ENCODE data around the gene CRYZ. TPM values are rescaled to one million over a fixed set of nuclear protein-coding genes. Genes with fewer than 3 reads are reported as not detected.

The CRYZ gene
- total RNA-seq (18.7 TPM), polyA plus RNA-seq (ENCODE audit: insufficient read depth in 1 of 8, insufficient read length in 8 of 8, low replicate concordance in 1 of 8) (10 to 100 TPM; 10.4 to 38.6 (median 25.4) TPM)
- long read RNA-seq, donor 1, partial matches to known transcripts, result 0 of 3 reads
- long read RNA-seq, donor 1, other reads (novel, unspliced or antisense), result 0 of 3 reads
- long read RNA-seq, donor 2, partial matches to known transcripts, result 0 of 4 reads
- long read RNA-seq, donor 2, other reads (novel, unspliced or antisense), result 0 of 4 reads
- long read RNA-seq, donor 3, transcript CRYZ-201 (9 exons, 1,888 nt), result major isoform, 10 of 25 reads
- long read RNA-seq, donor 3, partial matches to known transcripts, result 12 of 25 reads
- long read RNA-seq, donor 3, other reads (novel, unspliced or antisense), result 0 of 25 reads
- long read RNA-seq, donor 4, transcript CRYZ-201 (9 exons, 1,888 nt), result major isoform, 6 of 11 reads
- long read RNA-seq, donor 4, partial matches to known transcripts, result 5 of 11 reads
- long read RNA-seq, donor 4, other reads (novel, unspliced or antisense), result 0 of 11 reads
- long read RNA-seq, donor 5, transcript CRYZ-201 (9 exons, 1,888 nt), result major isoform, 19 of 32 reads
- long read RNA-seq, donor 5, partial matches to known transcripts, result 10 of 32 reads
- long read RNA-seq, donor 5, other reads (novel, unspliced or antisense), result 0 of 32 reads
- long read RNA-seq, donor 6, transcript CRYZ-201 (9 exons, 1,888 nt), result major isoform, 6 of 54 reads
- long read RNA-seq, donor 6, partial matches to known transcripts, result 38 of 54 reads
- long read RNA-seq, donor 6, other reads (novel, unspliced or antisense), result 6 of 54 reads
- long read RNA-seq, donor 7, transcript CRYZ-201 (9 exons, 1,888 nt), result major isoform, 6 of 8 reads
- long read RNA-seq, donor 7, partial matches to known transcripts, result 0 of 8 reads
- long read RNA-seq, donor 7, other reads (novel, unspliced or antisense), result 0 of 8 reads
- long read RNA-seq, donor 8, transcript CRYZ-201 (9 exons, 1,888 nt), result major isoform, 7 of 11 reads
- long read RNA-seq, donor 8, partial matches to known transcripts, result 0 of 11 reads
- long read RNA-seq, donor 8, other reads (novel, unspliced or antisense), result 0 of 11 reads
- long read RNA-seq, donor 9, transcript CRYZ-201 (9 exons, 1,888 nt), result major isoform, 5 of 12 reads
- long read RNA-seq, donor 9, partial matches to known transcripts, result 5 of 12 reads
- long read RNA-seq, donor 9, other reads (novel, unspliced or antisense), result 0 of 12 reads
- long read RNA-seq, donor 10, transcript CRYZ-201 (9 exons, 1,888 nt), result major isoform, 19 of 21 reads
- long read RNA-seq, donor 10, partial matches to known transcripts, result 0 of 21 reads
- long read RNA-seq, donor 10, other reads (novel, unspliced or antisense), result 0 of 21 reads
- long read RNA-seq, donor 11, partial matches to known transcripts, result 0 of 6 reads
- long read RNA-seq, donor 11, other reads (novel, unspliced or antisense), result 0 of 6 reads

GRCh38 chr1:74732960-74733603, at the start of gene CRYZ, which contains the start of gene TYW3:
CRYZ (minus strand) TSS chr1:74733050; CDS start chr1:74724821, 8,229 bp downstream.
TYW3 (plus strand) TSS chr1:74733152; CDS start chr1:74733245, 93 bp downstream.
- Histone ChIP-seq H3K4me1 (ENCODE audit: control insufficient read depth, insufficient read depth, low read length) (peaks cover 16% of the 10 kb centered on the region), H3K9me3 (replicated peaks; ENCODE audit: control insufficient read depth, low read depth, low read length) (no peaks in the 10 kb centered on the region)
- WGBS (ENCODE audit: insufficient coverage), result 0% methylated on average over 24 of the region's 30 CpGs

GRCh38 chr1:74780594-74780993, 47.7 kb upstream of the CRYZ start:
- Histone ChIP-seq H3K9me3 (replicated peaks; ENCODE audit: control insufficient read depth, low read depth, low read length) (no peaks in the 10 kb centered on the region), H3K27me3 (ENCODE audit: control insufficient read depth, insufficient read depth, low read length) (no peaks in the 10 kb centered on the region), H3K4me3 (ENCODE audit: low read length) (no peak overlapping the region), H3K36me3 (ENCODE audit: control insufficient read depth, insufficient read depth, low read length) (no peaks in the 10 kb centered on the region), H3K4me1 (ENCODE audit: control insufficient read depth, insufficient read depth, low read length) (no peaks in the 10 kb centered on the region), H3K27ac (ENCODE audit: low read length) (no peak overlapping the region)
- DNase-seq, result no peak
- no CpG with 5 or more reads among the region's 2 CpGs for WGBS (ENCODE audit: insufficient coverage)

More at GRCh38 chr1:74732960-74733603, at the start of gene CRYZ, which contains the start of gene TYW3:
- DNase-seq, result peak; percentile 99
- no peaks in the 10 kb centered on the region for H3K27me3 ChIP-seq (ENCODE audit: control insufficient read depth, insufficient read depth, low read length)
- H3K36me3 ChIP-seq (ENCODE audit: control insufficient read depth, insufficient read depth, low read length), result peaks cover 12% of the 10 kb centered on the region
- H3K4me3 ChIP-seq (ENCODE audit: low read length), result peak within 1 kb of the TSS; percentile 74
- peak within 1 kb of the TSS; percentile 95 for H3K27ac ChIP-seq (ENCODE audit: low read length)

- DNase-seq, result no peak
- Histone ChIP-seq H3K4me1 (ENCODE audit: control insufficient read depth, insufficient read depth, low read length) (no peaks in the 10 kb centered on the region), H3K36me3 (ENCODE audit: control insufficient read depth, insufficient read depth, low read length) (no peaks in the 10 kb centered on the region), H3K4me3 (ENCODE audit: low read length) (no peak overlapping the region), H3K27ac (ENCODE audit: low read length) (no peak overlapping the region), H3K9me3 (replicated peaks; ENCODE audit: control insufficient read depth, low read depth, low read length) (no peaks in the 10 kb centered on the region), H3K27me3 (ENCODE audit: control insufficient read depth, insufficient read depth, low read length) (no peaks in the 10 kb centered on the region)
These were observed 46.9 kb upstream of the CRYZ start for GRCh38 chr1:74779750-74780149.

GRCh38 chr1:74777525-74777924, 44.7 kb upstream of the CRYZ start:
- no peak for DNase-seq
- H3K27ac ChIP-seq (ENCODE audit: low read length), result no peak overlapping the region
- H3K36me3 ChIP-seq (ENCODE audit: control insufficient read depth, insufficient read depth, low read length), result no peaks in the 10 kb centered on the region
- no peaks in the 10 kb centered on the region for H3K9me3 ChIP-seq (replicated peaks; ENCODE audit: control insufficient read depth, low read depth, low read length)
- no CpG with 5 or more reads among the region's 1 CpG for WGBS (ENCODE audit: insufficient coverage)
- no peak overlapping the region for H3K4me3 ChIP-seq (ENCODE audit: low read length)
- H3K27me3 ChIP-seq (ENCODE audit: control insufficient read depth, insufficient read depth, low read length), result no peaks in the 10 kb centered on the region
- no peaks in the 10 kb centered on the region for H3K4me1 ChIP-seq (ENCODE audit: control insufficient read depth, insufficient read depth, low read length)

- no CpG with 5 or more reads among the region's 2 CpGs for WGBS (ENCODE audit: insufficient coverage)
- Histone ChIP-seq H3K27ac (ENCODE audit: low read length) (no peak overlapping the region), H3K4me1 (ENCODE audit: control insufficient read depth, insufficient read depth, low read length) (no peaks in the 10 kb centered on the region), H3K4me3 (ENCODE audit: low read length) (no peak overlapping the region), H3K27me3 (ENCODE audit: control insufficient read depth, insufficient read depth, low read length) (no peaks in the 10 kb centered on the region), H3K9me3 (replicated peaks; ENCODE audit: control insufficient read depth, low read depth, low read length) (no peaks in the 10 kb centered on the region), H3K36me3 (ENCODE audit: control insufficient read depth, insufficient read depth, low read length) (no peaks in the 10 kb centered on the region)
- no peak for DNase-seq
These were observed 42.9 kb upstream of the CRYZ start for GRCh38 chr1:74775735-74776134.

- H3K4me3 ChIP-seq (ENCODE audit: low read length), result no peak overlapping the region
- H3K4me1 ChIP-seq (ENCODE audit: control insufficient read depth, insufficient read depth, low read length), result no peaks in the 10 kb centered on the region
- H3K27ac ChIP-seq (ENCODE audit: low read length), result no peak overlapping the region
- peak; percentile 10 for DNase-seq
- H3K9me3 ChIP-seq (replicated peaks; ENCODE audit: control insufficient read depth, low read depth, low read length), result no peaks in the 10 kb centered on the region
- no peaks in the 10 kb centered on the region for H3K36me3 ChIP-seq (ENCODE audit: control insufficient read depth, insufficient read depth, low read length)
- H3K27me3 ChIP-seq (ENCODE audit: control insufficient read depth, insufficient read depth, low read length), result no peaks in the 10 kb centered on the region
- WGBS (ENCODE audit: insufficient coverage), result no CpG with 5 or more reads among the region's 2 CpGs
These were observed 40.7 kb upstream of the CRYZ start for GRCh38 chr1:74773582-74773981.

GRCh38 chr1:74772945-74773344, 40.1 kb upstream of the CRYZ start:
- H3K36me3 ChIP-seq (ENCODE audit: control insufficient read depth, insufficient read depth, low read length), result no peaks in the 10 kb centered on the region
- H3K4me1 ChIP-seq (ENCODE audit: control insufficient read depth, insufficient read depth, low read length), result no peaks in the 10 kb centered on the region
- H3K27ac ChIP-seq (ENCODE audit: low read length), result no peak overlapping the region
- no CpG with 5 or more reads among the region's 1 CpG for whole genome bisulfite sequencing (ENCODE audit: insufficient coverage)
- H3K9me3 ChIP-seq (replicated peaks; ENCODE audit: control insufficient read depth, low read depth, low read length), result no peaks in the 10 kb centered on the region
- no peak overlapping the region for H3K4me3 ChIP-seq (ENCODE audit: low read length)
- H3K27me3 ChIP-seq (ENCODE audit: control insufficient read depth, insufficient read depth, low read length), result no peaks in the 10 kb centered on the region
- no peak for DNase-seq

GRCh38 chr1:74771913-74772515, 39.2 kb upstream of the CRYZ start:
- Histone ChIP-seq H3K9me3 (replicated peaks; ENCODE audit: control insufficient read depth, low read depth, low read length) (no peaks in the 10 kb centered on the region), H3K4me3 (ENCODE audit: low read length) (no peak overlapping the region), H3K4me1 (ENCODE audit: control insufficient read depth, insufficient read depth, low read length) (no peaks in the 10 kb centered on the region), H3K27ac (ENCODE audit: low read length) (no peak overlapping the region), H3K36me3 (ENCODE audit: control insufficient read depth, insufficient read depth, low read length) (no peaks in the 10 kb centered on the region), H3K27me3 (ENCODE audit: control insufficient read depth, insufficient read depth, low read length) (no peaks in the 10 kb centered on the region)
- no CpG with 5 or more reads among the region's 7 CpGs for WGBS (ENCODE audit: insufficient coverage)
- DNase-seq, result peak; percentile 71

GRCh38 chr1:74767490-74767889, 34.6 kb upstream of the CRYZ start:
- no peak for DNase-seq
- Histone ChIP-seq H3K27ac (ENCODE audit: low read length) (no peak overlapping the region), H3K9me3 (replicated peaks; ENCODE audit: control insufficient read depth, low read depth, low read length) (no peaks in the 10 kb centered on the region), H3K36me3 (ENCODE audit: control insufficient read depth, insufficient read depth, low read length) (peaks cover 3% of the 10 kb centered on the region), H3K4me3 (ENCODE audit: low read length) (no peak overlapping the region), H3K27me3 (ENCODE audit: control insufficient read depth, insufficient read depth, low read length) (no peaks in the 10 kb centered on the region), H3K4me1 (ENCODE audit: control insufficient read depth, insufficient read depth, low read length) (no peaks in the 10 kb centered on the region)
- 37% methylated on average over 2 of the region's 3 CpGs for WGBS (ENCODE audit: insufficient coverage)

Measured in muscle of leg (tissue), 16 donors.